Upper lobe of right lung (tissue), 1 donor: ENCODE measurements around the gene NOB1. TPM values are rescaled to one million over a fixed set of nuclear protein-coding genes. Genes with fewer than 3 reads are reported as not detected.
"Not testable (repeated sequence)": the region's sequence is repeated elsewhere in the genome, so short reads cannot be mapped to it uniquely, and the experiment has no call there.

Source experiments
- ATAC-seq: fragments of 200-7000 bp; cut with Tn5 transposase; one replicate; pipeline ENCODE4 v1.9.1; 2020; ENCODE audit warnings: mild to moderate bottlenecking, moderate library complexity
- DNase-seq: peaks from one replicate; pipeline ENCODE4 v3.0.0-alpha.2; 2020
- H3K27ac ChIP-seq: fragments of 200-600 bp; one replicate; pipeline ENCODE4 v1.8.0; 2022
- H3K27me3 ChIP-seq: fragments of 200-600 bp; one replicate; pipeline ENCODE4 v1.8.0; 2022; ENCODE audit warnings: mild to moderate bottlenecking
- H3K36me3 ChIP-seq: fragments of 200-600 bp; one replicate; pipeline ENCODE4 v1.8.0; 2022
- H3K4me1 ChIP-seq: fragments of 200-600 bp; one replicate; pipeline ENCODE4 v1.8.0; 2022
- H3K4me3 ChIP-seq: fragments of 200-600 bp; one replicate; pipeline ENCODE4 v1.8.0; 2022; ENCODE audit warnings: mild to moderate bottlenecking
- H3K9me3 ChIP-seq: fragments of 200-600 bp; one replicate; pipeline ENCODE4 v1.8.0; 2022
- intact Hi-C: fragments of 100-400 bp; cut with DNase I; formaldehyde crosslinking; loops from one replicate; pipeline ENCODE4 v1.11.0; 2022
- total RNA-seq: library from RNA; stranded (reverse); fragmentation: NEBNext Ultra II Directional; extraction: Animal tissue kit (Norgen Biotek cat#: 25700); gene quantifications from one replicate; pipeline ENCODE4 v1.2.1, GENCODE V29; 2021
- TF ChIP-seq, protein P1 (sequence below): fragments of 200-600 bp; IDR thresholded peaks from one replicate; pipeline ENCODE4 v1.8.0; 2022; ENCODE audit warnings: antibody characterized with exemption
- donor health status: DM: no; HTN: yes; CAD: no; lungs with severe emphysema.

NOB1 gene
- total RNA-seq, 1 donor from 2014 or later = 32.0 TPM

DNA sequence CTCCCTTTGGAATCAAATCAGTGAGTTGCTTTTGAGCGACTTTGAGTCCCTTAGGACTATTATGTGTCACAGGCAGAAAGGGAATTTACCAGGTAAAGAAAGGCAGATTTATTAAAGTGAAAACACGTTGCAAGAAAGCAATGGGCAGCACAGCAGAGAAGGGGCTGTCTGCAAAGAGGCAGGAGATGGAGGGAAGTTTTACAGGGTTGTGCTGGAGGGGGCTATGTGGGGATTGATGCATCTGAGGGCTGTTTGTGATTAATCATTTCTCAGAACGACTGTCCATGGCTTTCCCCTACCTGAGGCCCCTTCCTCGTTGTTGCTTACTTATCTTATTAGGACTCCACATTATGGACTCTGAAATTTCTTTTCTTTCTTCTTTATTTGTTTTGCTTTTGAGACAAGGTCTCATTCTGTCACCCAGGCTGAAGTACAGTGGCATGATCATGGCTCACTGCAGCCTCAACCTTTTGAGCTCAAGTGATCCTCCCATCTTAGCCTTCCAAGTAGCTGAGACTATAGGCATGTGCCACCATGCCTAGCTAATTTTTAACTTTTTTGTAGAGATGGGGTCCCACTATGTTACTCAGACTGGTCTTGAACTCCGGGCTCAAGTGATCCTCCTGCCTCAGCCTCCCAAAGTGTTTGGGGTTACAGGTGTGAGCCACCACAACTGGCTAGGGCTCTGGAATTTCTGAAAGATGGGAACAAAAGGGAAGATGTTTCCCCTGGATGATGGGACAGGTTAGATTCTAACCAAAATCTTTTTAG is 12.9 kb upstream of the NOB1 start:
- Histone ChIP-seq H3K4me1 (peaks cover 25% of the 10 kb centered on the region), H3K27ac (peak overlapping the region; percentile 51), H3K4me3 (no peak overlapping the region), H3K36me3 (no peaks in the 10 kb centered on the region), H3K27me3 (no peaks in the 10 kb centered on the region), H3K9me3 (no peaks in the 10 kb centered on the region)
- DNase-seq (no peak), ATAC-seq (no peak)
- intact Hi-C loops = no loop called here
- TF ChIP-seq, protein P1, sequence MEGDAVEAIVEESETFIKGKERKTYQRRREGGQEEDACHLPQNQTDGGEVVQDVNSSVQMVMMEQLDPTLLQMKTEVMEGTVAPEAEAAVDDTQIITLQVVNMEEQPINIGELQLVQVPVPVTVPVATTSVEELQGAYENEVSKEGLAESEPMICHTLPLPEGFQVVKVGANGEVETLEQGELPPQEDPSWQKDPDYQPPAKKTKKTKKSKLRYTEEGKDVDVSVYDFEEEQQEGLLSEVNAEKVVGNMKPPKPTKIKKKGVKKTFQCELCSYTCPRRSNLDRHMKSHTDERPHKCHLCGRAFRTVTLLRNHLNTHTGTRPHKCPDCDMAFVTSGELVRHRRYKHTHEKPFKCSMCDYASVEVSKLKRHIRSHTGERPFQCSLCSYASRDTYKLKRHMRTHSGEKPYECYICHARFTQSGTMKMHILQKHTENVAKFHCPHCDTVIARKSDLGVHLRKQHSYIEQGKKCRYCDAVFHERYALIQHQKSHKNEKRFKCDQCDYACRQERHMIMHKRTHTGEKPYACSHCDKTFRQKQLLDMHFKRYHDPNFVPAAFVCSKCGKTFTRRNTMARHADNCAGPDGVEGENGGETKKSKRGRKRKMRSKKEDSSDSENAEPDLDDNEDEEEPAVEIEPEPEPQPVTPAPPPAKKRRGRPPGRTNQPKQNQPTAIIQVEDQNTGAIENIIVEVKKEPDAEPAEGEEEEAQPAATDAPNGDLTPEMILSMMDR = no peak

DNA sequence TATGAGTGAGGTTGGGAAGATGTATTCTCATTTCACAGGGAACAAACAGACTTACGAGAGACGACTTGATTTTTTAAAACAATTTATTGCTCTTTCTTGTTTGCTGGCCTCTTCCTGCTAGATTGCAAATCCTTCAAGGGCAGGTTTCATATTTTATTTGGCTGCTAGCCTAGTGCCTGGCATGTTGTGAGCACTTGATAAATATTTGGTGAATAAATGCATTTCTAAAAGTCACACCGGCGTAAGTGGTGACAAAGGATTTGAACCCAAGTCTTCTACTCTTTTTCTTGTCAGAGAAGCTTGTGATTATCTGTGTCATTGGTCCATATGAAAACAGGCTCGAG is 8.8 kb upstream of the NOB1 start:
- no peaks in the 10 kb centered on the region for H3K9me3 ChIP-seq
- H3K4me1 ChIP-seq = peaks cover 23% of the 10 kb centered on the region
- no peaks in the 10 kb centered on the region for H3K27me3 ChIP-seq
- TF ChIP-seq, protein P1 = no peak
- peak overlapping the region; percentile 88 for H3K4me3 ChIP-seq
- DNase-seq = no peak
- no peak for ATAC-seq
- intact Hi-C loops = no loop called here
- H3K36me3 ChIP-seq = no peaks in the 10 kb centered on the region
- H3K27ac ChIP-seq = peak overlapping the region; percentile 95

DNA sequence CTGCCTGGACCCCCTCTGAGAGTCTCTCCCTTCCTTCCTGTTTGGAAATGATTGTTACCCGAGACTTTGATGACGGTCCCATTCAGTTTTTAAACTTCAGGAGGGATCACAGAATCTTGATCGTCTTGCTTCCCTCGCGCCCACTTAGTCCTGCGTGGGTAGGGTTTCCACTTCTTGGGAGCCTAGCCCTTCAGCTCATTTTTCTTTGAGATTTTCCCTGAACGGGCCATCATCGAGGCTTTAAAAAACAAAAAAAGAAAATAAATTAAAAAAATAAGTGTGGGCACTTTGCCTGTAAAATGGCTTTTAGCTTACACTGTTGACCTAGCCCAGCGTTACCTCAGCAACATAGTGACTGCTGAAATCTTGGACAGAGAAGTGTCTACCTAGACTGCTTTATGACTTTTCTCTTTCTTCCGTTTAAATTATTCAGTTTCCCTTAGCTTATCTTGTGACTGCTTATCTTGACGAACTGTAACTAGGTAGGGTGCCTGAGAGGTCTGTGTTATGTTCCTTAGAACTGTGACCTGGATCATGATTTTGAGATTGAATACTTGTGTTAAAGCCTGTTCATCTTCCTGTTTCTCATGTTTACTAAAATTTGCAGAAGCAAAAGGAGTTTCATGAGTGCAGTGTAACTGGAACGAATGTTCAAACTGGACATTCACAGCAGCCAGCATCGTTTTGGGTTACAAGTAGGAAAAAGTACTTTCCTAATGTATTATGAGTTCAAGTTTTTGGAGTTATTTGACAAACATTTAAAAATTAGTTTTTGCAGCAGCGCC is 8.3 kb upstream of the NOB1 start:
- intact Hi-C loops = no loop called here
- Histone ChIP-seq H3K9me3 (no peaks in the 10 kb centered on the region), H3K36me3 (no peaks in the 10 kb centered on the region), H3K4me3 (peak overlapping the region; percentile 88), H3K27me3 (no peaks in the 10 kb centered on the region), H3K27ac (peak overlapping the region; percentile 95), H3K4me1 (peaks cover 18% of the 10 kb centered on the region)
- TF ChIP-seq, protein P1 = no peak
- DNase-seq (no peak), ATAC-seq (peak; percentile 50)

DNA sequence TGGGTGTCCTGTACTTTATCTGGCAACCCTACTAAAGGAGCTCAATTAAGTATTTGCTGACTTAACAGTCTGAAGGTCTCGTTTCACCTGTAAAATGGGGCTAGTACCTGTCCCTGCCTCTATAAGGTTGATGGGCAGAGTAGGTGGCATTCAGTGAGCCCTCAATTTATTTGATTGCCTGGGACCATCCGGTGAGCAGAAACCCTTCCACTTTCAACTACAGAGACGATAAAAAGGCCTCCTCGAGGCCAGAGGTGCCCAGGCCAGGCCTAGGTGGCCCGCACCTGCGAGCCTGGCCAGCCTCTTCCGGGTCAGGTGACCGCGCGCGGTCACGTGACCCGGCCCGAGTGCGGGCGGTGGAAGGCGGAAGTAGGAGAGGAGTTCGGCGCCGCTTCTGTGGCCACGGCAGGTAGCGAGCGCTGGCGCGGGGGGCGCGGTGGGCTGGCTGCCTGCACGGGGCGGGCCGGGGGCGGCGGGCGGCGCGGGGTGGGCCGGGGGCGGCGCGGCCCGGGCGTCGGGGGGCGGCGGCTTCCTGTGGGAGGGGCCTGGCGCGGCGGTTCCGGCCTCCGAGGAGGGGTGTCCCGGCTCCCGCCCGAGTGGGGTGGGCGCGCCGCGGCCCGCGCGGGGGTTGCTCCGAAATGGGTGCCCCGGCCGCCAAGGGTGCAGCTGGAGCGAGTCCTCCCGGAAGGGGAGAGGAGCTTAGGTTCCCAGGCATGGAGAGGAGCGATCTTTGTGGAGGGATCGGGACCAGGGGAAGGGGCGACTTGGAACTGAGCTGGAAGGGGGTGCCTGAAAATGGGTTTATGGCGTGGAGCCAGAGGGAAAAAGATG is 7.5 kb upstream of the NOB1 start, which contains the start of gene WWP2:
TSS of gene WWP2 (plus strand) at position 350 of the 831 bp plus-strand sequence. CDS start 24,679 bp downstream, outside the sequence.
- no peaks in the 10 kb centered on the region for H3K36me3 ChIP-seq
- peak within 1 kb of the TSS; percentile 88 for H3K4me3 ChIP-seq
- TF ChIP-seq, protein P1 = no peak
- intact Hi-C loops = no loop called here
- H3K27me3 ChIP-seq = no peaks in the 10 kb centered on the region
- peaks cover 18% of the 10 kb centered on the region for H3K4me1 ChIP-seq
- peak; percentile 88 for ATAC-seq
- peak; percentile 92 for DNase-seq
- H3K9me3 ChIP-seq = no peaks in the 10 kb centered on the region
- peak within 1 kb of the TSS; percentile 95 for H3K27ac ChIP-seq

DNA sequence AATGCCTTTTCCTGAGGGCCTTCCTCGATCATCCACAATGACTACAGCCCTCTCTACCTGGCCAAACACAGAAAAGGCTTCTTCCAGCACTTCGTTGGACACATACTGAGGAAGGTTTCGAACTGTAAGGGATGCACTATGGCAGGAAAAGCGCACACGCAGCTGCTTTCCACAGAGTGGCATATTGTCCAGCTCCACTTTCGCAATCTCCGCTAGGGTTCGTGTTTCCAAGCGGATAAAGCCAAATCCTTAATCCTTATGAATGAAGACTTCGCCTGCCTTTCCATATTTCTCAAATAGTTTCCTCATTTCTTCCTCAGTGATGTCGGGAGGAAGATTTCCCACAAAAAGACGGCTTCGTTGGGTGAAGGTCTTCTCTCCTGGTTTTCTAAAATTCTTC is 2.6 kb upstream of the NOB1 start:
- peaks cover 24% of the 10 kb centered on the region for H3K4me1 ChIP-seq
- intact Hi-C loops, H3K36me3 ChIP-seq, H3K4me3 ChIP-seq, H3K9me3 ChIP-seq, DNase-seq, H3K27ac ChIP-seq, ATAC-seq, H3K27me3 ChIP-seq: not testable (repeated sequence)
